ENCODE data around the gene AKT1S1.

DNA sequence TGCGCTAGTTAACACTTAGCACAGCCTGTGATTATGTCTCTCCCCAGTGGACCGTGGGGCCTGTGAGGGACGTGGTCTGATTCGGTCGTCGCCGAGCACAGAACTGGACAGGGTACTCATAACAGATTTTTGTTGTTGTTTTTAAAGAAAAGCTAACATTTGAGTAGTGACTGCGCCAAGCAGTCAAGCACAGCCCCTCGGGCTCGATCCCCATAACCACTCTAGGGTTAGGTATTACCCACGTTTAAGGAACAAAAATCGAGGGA lies 27.0 kb downstream of the AKT1S1 start:
- TF ChIP-seq, protein P1, sequence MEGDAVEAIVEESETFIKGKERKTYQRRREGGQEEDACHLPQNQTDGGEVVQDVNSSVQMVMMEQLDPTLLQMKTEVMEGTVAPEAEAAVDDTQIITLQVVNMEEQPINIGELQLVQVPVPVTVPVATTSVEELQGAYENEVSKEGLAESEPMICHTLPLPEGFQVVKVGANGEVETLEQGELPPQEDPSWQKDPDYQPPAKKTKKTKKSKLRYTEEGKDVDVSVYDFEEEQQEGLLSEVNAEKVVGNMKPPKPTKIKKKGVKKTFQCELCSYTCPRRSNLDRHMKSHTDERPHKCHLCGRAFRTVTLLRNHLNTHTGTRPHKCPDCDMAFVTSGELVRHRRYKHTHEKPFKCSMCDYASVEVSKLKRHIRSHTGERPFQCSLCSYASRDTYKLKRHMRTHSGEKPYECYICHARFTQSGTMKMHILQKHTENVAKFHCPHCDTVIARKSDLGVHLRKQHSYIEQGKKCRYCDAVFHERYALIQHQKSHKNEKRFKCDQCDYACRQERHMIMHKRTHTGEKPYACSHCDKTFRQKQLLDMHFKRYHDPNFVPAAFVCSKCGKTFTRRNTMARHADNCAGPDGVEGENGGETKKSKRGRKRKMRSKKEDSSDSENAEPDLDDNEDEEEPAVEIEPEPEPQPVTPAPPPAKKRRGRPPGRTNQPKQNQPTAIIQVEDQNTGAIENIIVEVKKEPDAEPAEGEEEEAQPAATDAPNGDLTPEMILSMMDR (IDR thresholded peaks at IDR 0.05) = no peak
- TF ChIP-seq POLR2A (IDR thresholded peaks at IDR 0.05) = no peak
